AG04449 (cell line): ENCODE measurements around the gene ERC2.

Source experiments
- CTCF ChIA-PET: fragments of 350-600 bp; formaldehyde crosslinking; extraction: SDS; loops from one replicate; lab custom pipeline; 2021; ENCODE audit warnings: antibody characterized with exemption; lab: Yijun Ruan, JAX
- POLR2A ChIA-PET: fragments of 400-600, 350-600 bp; formaldehyde crosslinking; extraction: SDS; loops from one replicate; lab custom pipeline; 2020; ENCODE audit warnings: antibody characterized with exemption, inconsistent platforms; lab: Yijun Ruan, JAX
- DNase-seq: peaks from one replicate; pipeline ENCODE4 v3.0.0-alpha.2; 2010; ENCODE audit warnings: low read depth, low spot score
- H3K4me3 ChIP-seq: 2 replicates; pipeline ENCODE4 v1.5.1; 2011; ENCODE audit warnings: low read depth, mild to moderate bottlenecking, control low read depth, low read length
- CTCF ChIP-seq: IDR thresholded peaks from one replicate; pipeline ENCODE4 v1.5.1; 2011; ENCODE audit warnings: mild to moderate bottlenecking, moderate library complexity, low read length, control low read depth, inconsistent platforms; ENCODE audit not compliant: insufficient read depth; ENCODE audit errors: missing control alignments

The ERC2 gene

GRCh38 chr3:56012721-56013120 is 455.5 kb downstream of the ERC2 start:
- POLR2A ChIA-PET, result no interaction called here
- CTCF ChIA-PET, result no interaction called here
- H3K4me3 ChIP-seq, result no peak overlapping the region
- DNase-seq, result no peak
- TF ChIP-seq CTCF, result no peak

DNA sequence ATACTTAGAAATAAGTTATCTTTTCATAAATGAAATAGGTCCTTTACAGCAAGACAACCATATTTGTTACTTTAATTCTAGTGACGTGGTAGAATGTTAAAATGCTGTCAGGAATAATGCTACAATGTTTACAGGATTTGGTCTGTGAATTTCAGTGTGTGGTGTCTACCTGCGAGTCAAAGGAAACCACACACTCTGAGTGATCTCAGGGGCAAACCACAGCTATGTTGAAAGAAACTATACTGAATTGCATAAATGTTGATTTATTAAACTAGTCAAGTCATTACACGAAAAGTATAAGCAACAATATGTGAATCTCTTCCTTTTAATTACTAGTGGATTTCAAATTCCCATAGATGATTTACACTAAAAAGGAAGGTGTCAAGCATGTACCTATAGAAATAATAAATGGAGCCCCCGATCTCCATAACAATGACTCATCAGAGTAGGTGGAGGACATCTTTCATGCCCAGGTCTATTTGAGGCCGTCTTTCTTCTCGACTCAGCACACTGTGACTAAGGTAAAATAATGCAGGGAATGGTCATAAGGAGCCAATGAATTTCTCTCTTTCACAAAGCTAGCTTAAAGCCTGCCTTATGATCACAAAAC is 463.0 kb downstream of the ERC2 start:
- no peak overlapping the region for H3K4me3 ChIP-seq
- DNase-seq, result no peak
- CTCF ChIA-PET, result no interaction called here
- TF ChIP-seq CTCF, result no peak
- POLR2A ChIA-PET, result no interaction called here

- CTCF ChIA-PET, result interaction anchor here (0.6 to 1.6 kb wide), 2 partner anchors 248 to 537 kb away, joined by 3 read pairs; no protein-coding TSS in a partner anchor
- no peak overlapping the region for H3K4me3 ChIP-seq
- TF ChIP-seq CTCF, result no peak
- POLR2A ChIA-PET, result no interaction called here
- no peak for DNase-seq
These were observed 465.1 kb downstream of the ERC2 start for GRCh38 chr3:56003129-56003528.

- DNase-seq, result no peak
- H3K4me3 ChIP-seq, result no peak overlapping the region
- ChIA-PET CTCF (interaction anchor here (1.6 kb wide), 1 partner anchor 249 kb away, joined by 3 read pairs; no protein-coding TSS in a partner anchor), POLR2A (no interaction called here)
- TF ChIP-seq CTCF, result no peak
These were observed 466.3 kb downstream of the ERC2 start for GRCh38 chr3:56001991-56002390.

GRCh38 chr3:56001537-56001936 is 466.7 kb downstream of the ERC2 start:
- TF ChIP-seq CTCF, result no peak
- CTCF ChIA-PET, result interaction anchor here (1.6 kb wide), 1 partner anchor 250 kb away, joined by 3 read pairs; no protein-coding TSS in a partner anchor
- POLR2A ChIA-PET, result no interaction called here

DNA sequence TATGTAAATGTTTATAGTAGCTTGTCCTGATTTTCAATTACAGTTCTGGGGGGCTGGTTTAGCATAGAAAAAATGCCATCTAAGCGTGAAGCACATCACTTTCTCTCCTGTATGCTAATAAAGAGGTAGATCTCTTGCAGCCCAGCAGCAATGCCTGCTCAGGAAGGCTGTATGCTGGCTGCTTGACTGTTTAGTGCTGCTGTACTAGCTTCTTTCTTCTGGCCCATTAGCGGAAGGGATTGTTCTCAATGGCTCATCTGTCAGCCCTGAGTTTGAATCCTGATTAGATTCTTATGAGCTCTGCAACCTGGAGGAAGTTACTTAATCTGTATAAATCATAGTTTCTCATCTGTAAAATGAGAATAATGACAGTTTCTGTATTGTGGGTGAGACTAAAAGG is 478.9 kb downstream of the ERC2 start:
- POLR2A ChIA-PET, result no interaction called here
- CTCF ChIA-PET, result no interaction called here
- no peak overlapping the region for H3K4me3 ChIP-seq
- no peak for TF ChIP-seq CTCF
- no peak for DNase-seq

More at GRCh38 chr3:56001537-56001936, 466.7 kb downstream of the ERC2 start:
- no peak overlapping the region for H3K4me3 ChIP-seq
- DNase-seq, result no peak
